ENCODE results near the gene SND1.

SND1 gene

DNA sequence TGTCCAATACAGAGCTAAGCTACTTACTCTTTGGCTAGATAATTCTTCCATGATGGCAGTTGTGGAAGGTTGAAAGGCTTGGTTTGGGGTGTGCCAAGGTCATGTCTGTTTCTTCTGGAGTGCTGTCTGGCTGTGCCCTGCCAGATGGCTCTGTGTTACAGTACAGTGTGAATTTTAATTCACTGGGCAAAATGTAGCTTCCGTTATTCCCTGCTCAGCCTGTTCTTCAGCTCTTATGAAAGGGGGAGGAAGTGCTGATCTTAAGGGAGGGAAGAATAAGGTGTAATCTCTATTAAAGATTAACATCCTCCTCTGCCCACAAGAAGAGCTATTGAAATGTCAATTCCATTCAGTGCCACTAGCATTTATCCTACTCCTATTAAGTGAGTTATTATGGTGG is 52.2 kb downstream of the SND1 start:
- no peaks in the 10 kb centered on the region for H3K27me3 ChIP-seq (ENCODE audit: insufficient read depth, poor library complexity, severe bottlenecking)
- DNase-seq (ENCODE audit: low read depth in 1 of 2, low spot score in 1 of 2) = no peak
- no peak overlapping the region for H3K27ac ChIP-seq (replicated peaks)
- TF ChIP-seq, protein P1, sequence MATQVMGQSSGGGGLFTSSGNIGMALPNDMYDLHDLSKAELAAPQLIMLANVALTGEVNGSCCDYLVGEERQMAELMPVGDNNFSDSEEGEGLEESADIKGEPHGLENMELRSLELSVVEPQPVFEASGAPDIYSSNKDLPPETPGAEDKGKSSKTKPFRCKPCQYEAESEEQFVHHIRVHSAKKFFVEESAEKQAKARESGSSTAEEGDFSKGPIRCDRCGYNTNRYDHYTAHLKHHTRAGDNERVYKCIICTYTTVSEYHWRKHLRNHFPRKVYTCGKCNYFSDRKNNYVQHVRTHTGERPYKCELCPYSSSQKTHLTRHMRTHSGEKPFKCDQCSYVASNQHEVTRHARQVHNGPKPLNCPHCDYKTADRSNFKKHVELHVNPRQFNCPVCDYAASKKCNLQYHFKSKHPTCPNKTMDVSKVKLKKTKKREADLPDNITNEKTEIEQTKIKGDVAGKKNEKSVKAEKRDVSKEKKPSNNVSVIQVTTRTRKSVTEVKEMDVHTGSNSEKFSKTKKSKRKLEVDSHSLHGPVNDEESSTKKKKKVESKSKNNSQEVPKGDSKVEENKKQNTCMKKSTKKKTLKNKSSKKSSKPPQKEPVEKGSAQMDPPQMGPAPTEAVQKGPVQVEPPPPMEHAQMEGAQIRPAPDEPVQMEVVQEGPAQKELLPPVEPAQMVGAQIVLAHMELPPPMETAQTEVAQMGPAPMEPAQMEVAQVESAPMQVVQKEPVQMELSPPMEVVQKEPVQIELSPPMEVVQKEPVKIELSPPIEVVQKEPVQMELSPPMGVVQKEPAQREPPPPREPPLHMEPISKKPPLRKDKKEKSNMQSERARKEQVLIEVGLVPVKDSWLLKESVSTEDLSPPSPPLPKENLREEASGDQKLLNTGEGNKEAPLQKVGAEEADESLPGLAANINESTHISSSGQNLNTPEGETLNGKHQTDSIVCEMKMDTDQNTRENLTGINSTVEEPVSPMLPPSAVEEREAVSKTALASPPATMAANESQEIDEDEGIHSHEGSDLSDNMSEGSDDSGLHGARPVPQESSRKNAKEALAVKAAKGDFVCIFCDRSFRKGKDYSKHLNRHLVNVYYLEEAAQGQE (IDR thresholded peaks at IDR 0.05; ENCODE audit: insufficient replicate concordance, low read depth) = no peak
- TF ChIP-seq, protein P2, sequence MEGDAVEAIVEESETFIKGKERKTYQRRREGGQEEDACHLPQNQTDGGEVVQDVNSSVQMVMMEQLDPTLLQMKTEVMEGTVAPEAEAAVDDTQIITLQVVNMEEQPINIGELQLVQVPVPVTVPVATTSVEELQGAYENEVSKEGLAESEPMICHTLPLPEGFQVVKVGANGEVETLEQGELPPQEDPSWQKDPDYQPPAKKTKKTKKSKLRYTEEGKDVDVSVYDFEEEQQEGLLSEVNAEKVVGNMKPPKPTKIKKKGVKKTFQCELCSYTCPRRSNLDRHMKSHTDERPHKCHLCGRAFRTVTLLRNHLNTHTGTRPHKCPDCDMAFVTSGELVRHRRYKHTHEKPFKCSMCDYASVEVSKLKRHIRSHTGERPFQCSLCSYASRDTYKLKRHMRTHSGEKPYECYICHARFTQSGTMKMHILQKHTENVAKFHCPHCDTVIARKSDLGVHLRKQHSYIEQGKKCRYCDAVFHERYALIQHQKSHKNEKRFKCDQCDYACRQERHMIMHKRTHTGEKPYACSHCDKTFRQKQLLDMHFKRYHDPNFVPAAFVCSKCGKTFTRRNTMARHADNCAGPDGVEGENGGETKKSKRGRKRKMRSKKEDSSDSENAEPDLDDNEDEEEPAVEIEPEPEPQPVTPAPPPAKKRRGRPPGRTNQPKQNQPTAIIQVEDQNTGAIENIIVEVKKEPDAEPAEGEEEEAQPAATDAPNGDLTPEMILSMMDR (IDR thresholded peaks at IDR 0.05; ENCODE audit: insufficient read depth, low read length) = no peak
- TF ChIP-seq POLR2AphosphoS5 (IDR thresholded peaks at IDR 0.05; ENCODE audit: low read depth) = no peak
- TF ChIP-seq SPI1 (IDR thresholded peaks at IDR 0.05; ENCODE audit: borderline replicate concordance, low read depth) = no peak
- TF ChIP-seq GABPA (IDR thresholded peaks at IDR 0.05; ENCODE audit: low read depth) = no peak
- no peak overlapping the region for H3K4me3 ChIP-seq (replicated peaks; ENCODE audit: insufficient read depth, low read length)

DNA sequence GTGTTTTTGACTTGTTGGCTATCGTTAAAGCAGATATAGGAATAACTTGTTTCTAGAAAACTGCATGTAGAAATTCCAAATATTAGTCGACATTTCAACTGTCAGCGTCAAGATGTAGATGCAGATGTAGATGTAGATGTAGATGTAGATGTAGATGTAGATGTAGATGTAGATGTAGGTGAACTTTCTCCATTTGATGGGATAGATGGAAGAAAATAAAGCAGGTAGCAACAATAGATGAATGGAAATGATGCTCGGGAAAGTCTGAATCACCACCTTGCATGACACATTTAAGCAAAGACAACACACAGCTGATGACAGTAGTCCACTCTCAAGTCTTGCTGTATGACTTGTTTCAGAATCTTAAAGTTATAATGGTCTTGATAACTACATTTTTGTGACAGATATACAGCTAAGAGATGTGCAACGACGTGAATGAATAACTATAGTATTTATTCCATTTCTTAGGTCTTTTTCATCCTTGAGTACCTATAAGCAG is 53.5 kb downstream of the SND1 start:
- TF ChIP-seq GABPA (IDR thresholded peaks at IDR 0.05; ENCODE audit: low read depth) (no peak), SPI1 (IDR thresholded peaks at IDR 0.05; ENCODE audit: borderline replicate concordance, low read depth) (no peak), POLR2AphosphoS5 (IDR thresholded peaks at IDR 0.05; ENCODE audit: low read depth) (no peak)
- TF ChIP-seq, protein P1 (IDR thresholded peaks at IDR 0.05; ENCODE audit: insufficient replicate concordance, low read depth) = no peak
- TF ChIP-seq, protein P2 (IDR thresholded peaks at IDR 0.05; ENCODE audit: insufficient read depth, low read length) = no peak
- DNase-seq (ENCODE audit: low read depth in 1 of 2, low spot score in 1 of 2) = no peak
- no peak overlapping the region for H3K27ac ChIP-seq (replicated peaks)
- no peak overlapping the region for H3K4me3 ChIP-seq (replicated peaks; ENCODE audit: insufficient read depth, low read length)
- no peaks in the 10 kb centered on the region for H3K27me3 ChIP-seq (ENCODE audit: insufficient read depth, poor library complexity, severe bottlenecking)

DNA sequence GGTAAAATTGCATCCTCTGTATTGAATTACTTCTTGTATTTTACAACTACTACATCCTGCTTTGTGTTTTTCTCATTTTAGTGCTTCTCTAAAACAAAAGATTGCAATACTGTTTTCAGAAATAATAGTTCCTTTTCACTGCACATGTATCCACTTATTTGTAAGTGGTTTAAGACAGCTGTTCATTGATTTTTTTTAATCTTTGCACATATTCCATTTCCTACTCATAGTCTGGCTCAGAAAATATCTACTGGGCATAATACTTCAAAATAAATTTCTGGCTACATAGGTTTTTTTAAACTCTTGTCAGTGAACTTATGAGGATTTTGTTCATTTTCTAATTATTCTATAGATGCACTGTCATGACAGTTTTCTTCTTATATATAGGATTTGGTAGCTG is 54.8 kb downstream of the SND1 start:
- H3K4me3 ChIP-seq (replicated peaks; ENCODE audit: insufficient read depth, low read length) = no peak overlapping the region
- no peak overlapping the region for H3K27ac ChIP-seq (replicated peaks)
- no peak for DNase-seq (ENCODE audit: low read depth in 1 of 2, low spot score in 1 of 2)
- H3K27me3 ChIP-seq (ENCODE audit: insufficient read depth, poor library complexity, severe bottlenecking) = no peaks in the 10 kb centered on the region
- no peak for TF ChIP-seq POLR2AphosphoS5 (IDR thresholded peaks at IDR 0.05; ENCODE audit: low read depth)
- no peak for TF ChIP-seq SPI1 (IDR thresholded peaks at IDR 0.05; ENCODE audit: borderline replicate concordance, low read depth)
- TF ChIP-seq, protein P1 (IDR thresholded peaks at IDR 0.05; ENCODE audit: insufficient replicate concordance, low read depth) = no peak
- TF ChIP-seq GABPA (IDR thresholded peaks at IDR 0.05; ENCODE audit: low read depth) = no peak
- TF ChIP-seq, protein P2 (IDR thresholded peaks at IDR 0.05; ENCODE audit: insufficient read depth, low read length) = no peak

Data from HL-60 (cell line).